ENCODE measurements around the gene DAB2IP. TPM values are rescaled to one million over a fixed set of nuclear protein-coding genes. Genes with fewer than 3 reads are reported as not detected.
A peak's percentile ranks its signal among the peaks of the same experiment; 100 is the strongest.

DAB2IP gene
- total RNA-seq, 2 donors from 2014 or later = 38.0 to 47.0 TPM

GRCh38 chr9:121692606-121693387 is 41.4 kb downstream of the DAB2IP start:
- Histone ChIP-seq H3K27me3 (no peaks in the 10 kb centered on the region), H3K27ac (peak overlapping the region; percentile 46 to 74), H3K9me3 (no peaks in the 10 kb centered on the region), H3K4me1 (peaks cover 0 to 48% of the 10 kb centered on the region in 2 donors), H3K4me3 (no peak overlapping the region), H3K36me3 (no peaks in the 10 kb centered on the region)
- no peak for DNase-seq (ENCODE audit: low spot score)
- no peak for TF ChIP-seq CTCF (IDR thresholded peaks at IDR 0.05)

- Histone ChIP-seq H3K27ac (peak overlapping the region; percentile 46 to 74), H3K27me3 (no peaks in the 10 kb centered on the region), H3K36me3 (no peaks in the 10 kb centered on the region), H3K9me3 (no peaks in the 10 kb centered on the region), H3K4me3 (no peak overlapping the region), H3K4me1 (peaks cover 0 to 53% of the 10 kb centered on the region in 2 donors)
- no peak for DNase-seq (ENCODE audit: low spot score)
- no peak for TF ChIP-seq CTCF (IDR thresholded peaks at IDR 0.05)
These were observed 41.9 kb downstream of the DAB2IP start for GRCh38 chr9:121693388-121693670.

- Histone ChIP-seq H3K4me3 (no peak overlapping the region), H3K9me3 (no peaks in the 10 kb centered on the region), H3K27ac (no peak overlapping the region), H3K36me3 (no peaks in the 10 kb centered on the region), H3K4me1 (peaks cover 0 to 58% of the 10 kb centered on the region in 2 donors), H3K27me3 (no peaks in the 10 kb centered on the region)
- DNase-seq (ENCODE audit: low spot score) = no peak
- no peak for TF ChIP-seq CTCF (IDR thresholded peaks at IDR 0.05)
These were observed 42.6 kb downstream of the DAB2IP start for GRCh38 chr9:121694001-121694400.

- no peaks in the 10 kb centered on the region for H3K36me3 ChIP-seq
- H3K27me3 ChIP-seq = no peaks in the 10 kb centered on the region
- no peaks in the 10 kb centered on the region for H3K9me3 ChIP-seq
- H3K27ac ChIP-seq = no peak overlapping the region
- no peak for TF ChIP-seq CTCF (IDR thresholded peaks at IDR 0.05)
- peaks cover 0 to 57% of the 10 kb centered on the region in 2 donors for H3K4me1 ChIP-seq
- no peak for DNase-seq (ENCODE audit: low spot score)
- no peak overlapping the region for H3K4me3 ChIP-seq
These were observed 43.2 kb downstream of the DAB2IP start for GRCh38 chr9:121694600-121694999.

- Histone ChIP-seq H3K36me3 (no peaks in the 10 kb centered on the region), H3K4me1 (peaks cover 0 to 58% of the 10 kb centered on the region in 2 donors), H3K27ac (no peak overlapping the region), H3K9me3 (no peaks in the 10 kb centered on the region), H3K27me3 (no peaks in the 10 kb centered on the region), H3K4me3 (no peak overlapping the region)
- DNase-seq (ENCODE audit: low spot score) = no peak
- no peak for TF ChIP-seq CTCF (IDR thresholded peaks at IDR 0.05)
These were observed 45.5 kb downstream of the DAB2IP start for GRCh38 chr9:121696930-121697329.

Measured in right atrium auricular region (tissue), 2 donors.